CD4-positive, CD25-positive, alpha-beta regulatory T cell (primary cell): Measurements from ENCODE around the gene TMEM258. TPM values are rescaled to one million over a fixed set of nuclear protein-coding genes. Genes with fewer than 3 reads are reported as not detected.

Experiments used
- ATAC-seq, 2 donors: fragments of 150-1000 bp; cut with Tn5 transposase; one replicate each; pipeline ENCODE4 v1.10.0; 2021; ENCODE audit warnings: low read depth in 2 of 2, moderate number of reproducible peaks in 2 of 2, moderate library complexity in 1 of 2
- DNase-seq, 3 donors: peaks; one replicate each; pipeline versions ENCODE4 v3.0.0 to v3.0.0-alpha.2; 2012 to 2022; ENCODE audit warnings: mixed read lengths in 1 of 3
- H3K27ac ChIP-seq: one replicate; pipeline ENCODE4 v1.7.0; 2013; ENCODE audit warnings: mild to moderate bottlenecking, low read length; ENCODE audit not compliant: insufficient read depth, poor library complexity, severe bottlenecking
- H3K27me3 ChIP-seq: one replicate; pipeline ENCODE4 v1.7.0; 2013; ENCODE audit warnings: low read length; ENCODE audit not compliant: control insufficient read depth, insufficient read depth
- H3K36me3 ChIP-seq: one replicate; pipeline ENCODE4 v1.7.0; 2013; ENCODE audit warnings: mild to moderate bottlenecking, low read length, moderate library complexity; ENCODE audit not compliant: control insufficient read depth, insufficient read depth
- H3K4me1 ChIP-seq: 2 replicates; pipeline ENCODE4 v1.7.0; 2013; ENCODE audit warnings: mild to moderate bottlenecking, low read length; ENCODE audit not compliant: insufficient read depth, control insufficient read depth, poor library complexity, severe bottlenecking
- H3K4me3 ChIP-seq: one replicate; pipeline ENCODE4 v1.7.0; 2013; ENCODE audit warnings: low read depth, mild to moderate bottlenecking, low read length, moderate library complexity
- H3K9me3 ChIP-seq, 2 experiments: 1 replicate in 1 of 2; 2 replicates in 1 of 2; pipeline ENCODE4 v1.7.0; 2013; ENCODE audit warnings: low read length in 2 of 2, mild to moderate bottlenecking in 1 of 2, moderate library complexity in 1 of 2; ENCODE audit not compliant: control insufficient read depth in 2 of 2
- H3K27ac Mint-ChIP-seq, 3 donors: one replicate each; pipeline ENCODE4 v1.8.0; 2020 to 2022; ENCODE audit warnings: mild to moderate bottlenecking in 3 of 3, mixed read lengths in 3 of 3, moderate library complexity in 2 of 3
- H3K27me3 Mint-ChIP-seq: one replicate; pipeline ENCODE4 v1.8.0; 2022; ENCODE audit warnings: mild to moderate bottlenecking, mixed read lengths
- H3K36me3 Mint-ChIP-seq: one replicate; pipeline ENCODE4 v1.8.0; 2020; ENCODE audit warnings: mixed read lengths
- H3K4me1 Mint-ChIP-seq, 4 donors: one replicate each; pipeline ENCODE4 v1.8.0; 2020 to 2022; ENCODE audit warnings: mixed read lengths in 4 of 4, mild to moderate bottlenecking in 1 of 4
- H3K4me3 Mint-ChIP-seq, 4 donors: one replicate each; pipeline ENCODE4 v1.8.0; 2020 to 2022; ENCODE audit warnings: mild to moderate bottlenecking in 4 of 4, mixed read lengths in 4 of 4, moderate library complexity in 3 of 4
- H3K9me3 Mint-ChIP-seq, 7 donors: one replicate each; pipeline ENCODE4 v1.8.0; 2020 to 2022; ENCODE audit warnings: mixed read lengths in 7 of 7, mild to moderate bottlenecking in 3 of 7, moderate library complexity in 2 of 7
- polyA plus RNA-seq, 4 donors: library from polyadenylated mRNA; unstranded; fragments of 300-500 nt; fragmentation: Illumina TruSeq; gene quantifications; one replicate each; pipeline ENCODE4 v1.2.3, GENCODE V29; 2021
- total RNA-seq: library from RNA; stranded (reverse); gene quantifications from one replicate; pipeline ENCODE4 v1.2.3, GENCODE V29; 2022

The TMEM258 gene
- total and polyA plus RNA-seq, 5 donors from 2014 or later, result 71.7 to 283 (median 219) TPM

- ATAC-seq (no peak), DNase-seq (no peak)
- Histone ChIP-seq H3K4me3 (no peak overlapping the region), H3K36me3 (no peaks in the 10 kb centered on the region), H3K27ac (no peak overlapping the region), H3K27me3 (peaks cover 9% of the 10 kb centered on the region), H3K9me3 (no peaks in the 10 kb centered on the region), H3K4me1 (peaks cover 6% of the 10 kb centered on the region)
- Mint-ChIP-seq H3K4me1 (peaks cover 0 to 14% (median 4%) of the 10 kb centered on the region in 4 donors), H3K36me3 (peaks cover 3% of the 10 kb centered on the region), H3K9me3 (peaks cover 0 to 5% (median 0%) of the 10 kb centered on the region in 7 donors), H3K4me3 (no peak overlapping the region), H3K27ac (no peak overlapping the region), H3K27me3 (peaks cover 31% of the 10 kb centered on the region)
Measured at GRCh38 chr11:61749591-61750217, 42.7 kb downstream of the TMEM258 start.

DNA sequence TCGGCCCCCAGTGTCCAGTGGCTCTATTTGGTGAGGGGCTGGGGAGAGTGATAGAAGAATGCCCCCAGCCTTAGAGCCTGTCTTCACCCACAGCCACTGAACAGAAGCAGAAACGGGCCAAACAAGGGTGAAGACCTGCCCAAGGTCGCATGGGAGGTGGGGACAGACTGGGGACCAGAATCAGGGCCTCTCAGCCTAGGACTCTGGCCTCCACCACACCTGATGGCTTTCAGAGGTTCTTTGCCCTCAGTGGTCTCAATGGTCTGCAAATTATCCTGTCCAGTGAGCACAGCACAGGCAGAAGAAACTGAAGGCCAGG is 44.5 kb downstream of the TMEM258 start:
- H3K4me1 Mint-ChIP-seq, result peaks cover 0 to 7% (median under 1%) of the 10 kb centered on the region in 4 donors
- DNase-seq, result no peak
- no peak overlapping the region for H3K27ac Mint-ChIP-seq
- H3K4me1 ChIP-seq, result peaks cover 3% of the 10 kb centered on the region
- H3K9me3 ChIP-seq, result no peaks in the 10 kb centered on the region
- H3K36me3 ChIP-seq, result no peaks in the 10 kb centered on the region
- H3K9me3 Mint-ChIP-seq, result peaks cover 0 to 3% (median 0%) of the 10 kb centered on the region in 7 donors
- H3K27me3 Mint-ChIP-seq, result peaks cover 20% of the 10 kb centered on the region
- H3K36me3 Mint-ChIP-seq, result peaks cover 3% of the 10 kb centered on the region
- ATAC-seq, result no peak
- no peak overlapping the region for H3K27ac ChIP-seq
- H3K4me3 ChIP-seq, result no peak overlapping the region
- peaks cover 9% of the 10 kb centered on the region for H3K27me3 ChIP-seq
- no peak overlapping the region for H3K4me3 Mint-ChIP-seq

DNA sequence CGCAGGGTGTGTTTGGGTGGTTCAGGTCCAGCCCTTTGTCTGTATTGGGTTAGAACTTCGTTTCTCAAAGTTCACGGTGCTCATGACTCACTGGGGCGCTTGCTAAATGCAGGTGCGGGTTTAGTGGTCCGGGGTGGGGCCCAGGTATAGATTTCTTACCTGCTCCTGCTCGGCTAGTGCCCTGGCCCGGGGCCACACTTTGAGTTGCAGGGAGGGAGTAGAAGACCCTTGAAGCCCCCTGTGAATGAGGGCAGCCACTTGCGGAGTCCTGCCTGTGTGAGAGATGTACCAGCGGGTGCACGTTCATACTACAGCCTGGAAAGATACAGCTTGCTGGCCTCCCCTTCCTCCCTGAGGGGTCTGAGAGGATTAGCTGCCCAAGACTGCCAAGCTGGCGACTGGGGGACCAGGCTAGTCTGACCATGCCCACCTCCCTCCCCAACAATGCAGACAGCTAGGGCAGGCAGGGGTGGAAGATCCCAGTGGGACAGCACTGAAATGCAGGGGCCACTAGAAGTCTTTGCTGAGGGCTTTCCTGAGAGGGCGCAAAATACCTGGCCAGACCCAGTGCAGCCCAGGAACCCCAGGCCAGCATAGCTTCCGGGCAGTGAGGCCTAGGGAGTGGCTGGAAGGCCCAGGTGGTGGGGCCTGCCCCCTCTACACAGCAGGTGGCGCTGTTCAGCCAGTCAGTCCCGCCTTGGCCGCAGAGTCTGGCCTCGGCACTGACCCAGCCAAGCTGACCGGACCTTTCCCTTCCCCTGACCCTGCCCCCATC is 45.0 kb downstream of the TMEM258 start:
- Mint-ChIP-seq H3K4me3 (no peak overlapping the region), H3K4me1 (peaks cover 0 to 7% (median under 1%) of the 10 kb centered on the region in 4 donors)
- H3K36me3 ChIP-seq, result no peaks in the 10 kb centered on the region

GRCh38 chr11:61746442-61747191 is 45.8 kb downstream of the TMEM258 start:
- Mint-ChIP-seq H3K9me3 (peaks cover 0 to 3% (median 0%) of the 10 kb centered on the region in 7 donors), H3K27ac (no peak overlapping the region), H3K4me3 (no peak overlapping the region), H3K27me3 (peaks cover 15% of the 10 kb centered on the region), H3K36me3 (peaks cover 3% of the 10 kb centered on the region), H3K4me1 (peaks cover 0 to 3% (median 0%) of the 10 kb centered on the region in 4 donors)
- H3K36me3 ChIP-seq, result no peaks in the 10 kb centered on the region
- H3K4me3 ChIP-seq, result no peak overlapping the region
- H3K27ac ChIP-seq, result no peak overlapping the region
- no peaks in the 10 kb centered on the region for H3K9me3 ChIP-seq
- ATAC-seq (no peak), DNase-seq (no peak)
- peaks cover 6% of the 10 kb centered on the region for H3K27me3 ChIP-seq
- no peaks in the 10 kb centered on the region for H3K4me1 ChIP-seq

More for the DNA sequence above, 45.0 kb downstream of the TMEM258 start:
- peaks cover 9% of the 10 kb centered on the region for H3K27me3 ChIP-seq
- Mint-ChIP-seq H3K36me3 (peaks cover 3% of the 10 kb centered on the region), H3K9me3 (peaks cover 0 to 3% (median 0%) of the 10 kb centered on the region in 7 donors), H3K27me3 (peaks cover 18% of the 10 kb centered on the region), H3K27ac (no peak overlapping the region)
- no peaks in the 10 kb centered on the region for H3K9me3 ChIP-seq
- H3K4me3 ChIP-seq, result no peak overlapping the region
- no peaks in the 10 kb centered on the region for H3K4me1 ChIP-seq
- no peak overlapping the region for H3K27ac ChIP-seq
- DNase-seq (peak in 2 of 3 donors; percentile 19 to 38), ATAC-seq (peak in 1 of 2 donors; percentile 38)

GRCh38 chr11:61745781-61746441 is 46.5 kb downstream of the TMEM258 start:
- Mint-ChIP-seq H3K27me3 (peaks cover 8% of the 10 kb centered on the region), H3K36me3 (peaks cover under 1% of the 10 kb centered on the region), H3K4me3 (no peak overlapping the region), H3K9me3 (peaks cover 0 to 3% (median 0%) of the 10 kb centered on the region in 7 donors), H3K4me1 (no peaks in the 10 kb centered on the region), H3K27ac (no peak overlapping the region)
- no peak overlapping the region for H3K4me3 ChIP-seq
- no peak for DNase-seq
- H3K36me3 ChIP-seq, result no peaks in the 10 kb centered on the region
- H3K27me3 ChIP-seq, result peaks cover 2% of the 10 kb centered on the region
- ATAC-seq, result no peak
- H3K9me3 ChIP-seq, result no peaks in the 10 kb centered on the region
- no peak overlapping the region for H3K27ac ChIP-seq
- H3K4me1 ChIP-seq, result no peaks in the 10 kb centered on the region

DNA sequence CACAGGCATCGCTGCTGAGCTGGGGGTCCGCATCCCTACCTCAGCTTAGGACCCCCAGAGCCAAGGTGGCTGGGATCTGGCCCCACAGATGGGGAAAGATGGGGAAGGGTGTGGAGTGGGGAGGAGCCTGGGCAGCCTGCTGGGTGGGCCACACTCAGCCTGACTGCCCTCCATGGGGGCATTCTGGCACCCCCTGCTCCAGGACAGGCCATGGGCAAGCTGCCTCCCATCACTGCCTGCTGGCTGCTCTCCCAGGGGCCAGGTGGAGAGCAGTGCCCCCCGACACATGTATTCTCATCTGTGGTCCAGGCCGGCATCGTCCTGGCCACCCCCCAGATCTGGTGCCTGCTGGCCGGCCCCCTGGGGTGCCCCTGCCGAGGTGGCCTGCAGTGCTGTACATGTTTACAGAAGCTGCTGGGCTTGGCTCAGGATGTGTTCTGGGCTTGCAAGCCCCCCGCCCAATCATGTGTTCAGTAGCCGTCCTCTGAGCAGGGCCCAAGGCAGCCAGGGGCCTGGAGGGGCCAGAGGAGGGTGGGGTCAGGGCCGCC is 47.7 kb downstream of the TMEM258 start:
- no peak for ATAC-seq
- no peaks in the 10 kb centered on the region for H3K27me3 Mint-ChIP-seq
- DNase-seq, result no peak
- peaks cover 0 to 3% (median 0%) of the 10 kb centered on the region in 7 donors for H3K9me3 Mint-ChIP-seq
- no peaks in the 10 kb centered on the region for H3K36me3 ChIP-seq
- H3K27ac ChIP-seq, result no peak overlapping the region
- H3K4me3 Mint-ChIP-seq, result no peak overlapping the region
- H3K4me1 ChIP-seq, result no peaks in the 10 kb centered on the region
- H3K4me3 ChIP-seq, result no peak overlapping the region
- H3K27ac Mint-ChIP-seq, result no peak overlapping the region
- no peaks in the 10 kb centered on the region for H3K4me1 Mint-ChIP-seq
- no peaks in the 10 kb centered on the region for H3K36me3 Mint-ChIP-seq
- H3K9me3 ChIP-seq, result no peaks in the 10 kb centered on the region
- H3K27me3 ChIP-seq, result no peaks in the 10 kb centered on the region

DNA sequence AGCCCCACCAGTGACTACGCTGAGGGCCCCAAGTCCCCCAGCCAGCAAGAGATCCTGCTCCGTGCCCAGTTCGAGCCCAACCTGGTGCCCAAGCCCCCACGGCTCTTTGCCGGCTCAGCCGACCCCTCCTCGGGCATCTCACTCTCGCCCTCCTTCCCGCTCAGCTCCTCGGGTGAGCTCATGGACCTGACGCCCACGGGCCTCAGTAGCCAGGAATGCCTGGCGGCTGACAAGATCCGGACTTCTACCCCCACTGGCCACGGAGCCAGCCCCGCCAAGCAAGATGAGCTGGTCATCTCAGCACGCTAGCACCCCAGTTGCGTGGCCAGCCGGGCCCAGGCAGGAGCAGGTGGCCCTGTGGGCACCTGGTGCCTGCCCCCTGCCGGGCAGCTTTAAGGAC is 48.2 kb downstream of the TMEM258 start:
- no peak overlapping the region for H3K4me3 ChIP-seq
- ATAC-seq (no peak), DNase-seq (no peak)
- no peaks in the 10 kb centered on the region for H3K9me3 ChIP-seq
- no peak overlapping the region for H3K27ac ChIP-seq
- no peaks in the 10 kb centered on the region for H3K36me3 Mint-ChIP-seq
- H3K27me3 ChIP-seq, result no peaks in the 10 kb centered on the region
- no peaks in the 10 kb centered on the region for H3K27me3 Mint-ChIP-seq
- H3K36me3 ChIP-seq, result no peaks in the 10 kb centered on the region
- H3K4me3 Mint-ChIP-seq, result no peak overlapping the region
- H3K4me1 Mint-ChIP-seq, result no peaks in the 10 kb centered on the region
- H3K4me1 ChIP-seq, result no peaks in the 10 kb centered on the region
- H3K27ac Mint-ChIP-seq, result no peak overlapping the region
- no peaks in the 10 kb centered on the region for H3K9me3 Mint-ChIP-seq
